Measurements from ENCODE around the gene LACC1.

The LACC1 gene

GRCh38 chr13:43894438-43894837 is 14.7 kb downstream of the LACC1 start:
- DNase-seq: no peak

GRCh38 chr13:43895940-43896339 is 16.2 kb downstream of the LACC1 start:
- no peak for DNase-seq

- DNase-seq: no peak
Observed at GRCh38 chr13:43905435-43906031, 25.8 kb downstream of the LACC1 start.

GRCh38 chr13:43908156-43909126 is 28.7 kb downstream of the LACC1 start:
- no peak for DNase-seq

GRCh38 chr13:43910856-43911255 is 31.2 kb downstream of the LACC1 start:
- DNase-seq: no peak

- DNase-seq: no peak
Observed at GRCh38 chr13:43911278-43911677, 31.6 kb downstream of the LACC1 start.

- DNase-seq: no peak
Observed at GRCh38 chr13:43911871-43912270, 32.2 kb downstream of the LACC1 start.

- DNase-seq: no peak
Observed at GRCh38 chr13:43915451-43915850, 35.7 kb downstream of the LACC1 start.

- no peak for DNase-seq
Observed at GRCh38 chr13:43916828-43917227, 37.1 kb downstream of the LACC1 start.

GRCh38 chr13:43918636-43919035 is 38.9 kb downstream of the LACC1 start:
- no peak for DNase-seq

- DNase-seq: no peak
Observed at GRCh38 chr13:43920965-43921674, 41.4 kb downstream of the LACC1 start.

- no peak for DNase-seq
Observed at GRCh38 chr13:43924549-43925245, 45.0 kb downstream of the LACC1 start.

- DNase-seq: no peak
Observed at GRCh38 chr13:43929947-43930346, 50.2 kb downstream of the LACC1 start.

GRCh38 chr13:43933378-43933777 is 53.7 kb downstream of the LACC1 start:
- DNase-seq: no peak

- DNase-seq: no peak
Observed at GRCh38 chr13:43934273-43934672, 54.6 kb downstream of the LACC1 start.

GRCh38 chr13:43935878-43936277 is 56.2 kb downstream of the LACC1 start:
- DNase-seq: no peak

- DNase-seq: no peak
Observed at GRCh38 chr13:43936647-43937046, 56.9 kb downstream of the LACC1 start.

- no peak for DNase-seq
Observed at GRCh38 chr13:43937839-43938238, 58.1 kb downstream of the LACC1 start.

GRCh38 chr13:43938449-43938848 is 58.7 kb downstream of the LACC1 start:
- DNase-seq: no peak

- DNase-seq: no peak
Observed at GRCh38 chr13:43939086-43939485, 59.4 kb downstream of the LACC1 start.

- no peak for DNase-seq
Observed at GRCh38 chr13:43942286-43942685, 62.6 kb downstream of the LACC1 start.

Measured in stimulated activated CD4-positive, alpha-beta T cell treated with anti-CD3 and anti-CD28 coated beads, Interleukin-1b, Interleukin-23, amount 100 ng/mL, for 48 hours (primary cell).